Stomach (tissue), 9 donors: Measurements from ENCODE around the gene TBC1D1. TPM values are rescaled to one million over a fixed set of nuclear protein-coding genes. Genes with fewer than 3 reads are reported as not detected.

Experiments
- DNase-seq, 2 donors: peaks; one replicate each; pipeline versions ENCODE4 v3.0.0 to v3.0.0-alpha.2; 2013 to 2019
- H3K27ac ChIP-seq, 5 donors: fragments of 200-600 bp in 4 of 5; sonication (generic) in 4 of 5; one replicate each; pipeline ENCODE4 v1.5.1; 2013 to 2019; ENCODE audit warnings: mild to moderate bottlenecking in 1 of 5, moderate library complexity in 1 of 5
- H3K27me3 ChIP-seq, 3 donors: fragments of 200-600 bp; sonication (generic); one replicate each; pipeline ENCODE4 v1.5.1; 2017 to 2019; ENCODE audit warnings: mixed run types in 1 of 3
- H3K36me3 ChIP-seq, 4 donors: fragments of 200-600 bp; sonication (generic); 1 replicate in 3 of 4; 2 replicates in 1 of 4; pipeline ENCODE4 v1.5.1; 2016 to 2019
- H3K4me1 ChIP-seq, 4 donors: fragments of 200-600 bp; sonication (generic); one replicate each; pipeline ENCODE4 v1.5.1; 2016 to 2019
- H3K4me3 ChIP-seq, 4 donors: fragments of 200-600 bp; sonication (generic) in 3 of 4; one replicate each; pipeline ENCODE4 v1.5.1; 2016 to 2019; ENCODE audit warnings: mild to moderate bottlenecking in 1 of 4
- H3K9me3 ChIP-seq, 4 donors: fragments of 200-600 bp; sonication (generic); one replicate each; pipeline ENCODE4 v1.5.1; 2016 to 2019
- CTCF ChIP-seq, 7 experiments: fragments of 450-650 bp in 4 of 7; fragments of 200-600 bp in 3 of 7; sonication (generic) in 3 of 7; IDR thresholded peaks; one replicate each; pipeline ENCODE4 v1.5.1; 2016 to 2019; ENCODE audit warnings: antibody characterized with exemption in 7 of 7, control low read depth in 2 of 7, mild to moderate bottlenecking in 1 of 7
- EP300 ChIP-seq: sonication (generic); formaldehyde crosslinking; IDR thresholded peaks from one replicate; pipeline ENCODE4 v1.6.1; 2017; ENCODE audit warnings: antibody characterized with exemption
- POLR2A ChIP-seq, 4 donors: fragments of 450-650 bp; IDR thresholded peaks; one replicate each; pipeline ENCODE4 v1.6.1; 2016; ENCODE audit warnings: antibody characterized with exemption in 4 of 4, control low read depth in 2 of 4, mild to moderate bottlenecking in 1 of 4, moderate library complexity in 1 of 4
- POLR2AphosphoS5 ChIP-seq, 3 donors: sonication (generic); formaldehyde crosslinking; IDR thresholded peaks; one replicate each; pipeline ENCODE4 v1.6.1; 2016; ENCODE audit warnings: antibody characterized with exemption in 3 of 3
- WGBS, 5 donors: extraction: QIAGEN DNeasy Blood & Tissue Kit in 3 of 5; methylation state at CpG; one replicate each; pipeline versions ENCODE4 v1.1.5 to v1.1.7; 2013 to 2018; 5-methylcytosine and 5-hydroxymethylcytosine counted together
- intact Hi-C: fragments of 100-400 bp; cut with DNase I; formaldehyde crosslinking; loops from one replicate; pipeline ENCODE4 v1.15.1; 2023; ENCODE audit warnings: low total_unique reads
- polyA plus RNA-seq, 3 donors: library from polyadenylated mRNA; stranded (reverse); fragments of 200-250 nt; gene quantifications; one replicate each; pipeline ENCODE4 v1.2.3, GENCODE V29; 2013
- total RNA-seq, 5 donors: library from RNA; depleted of rRNA; stranded (reverse); fragments of >200 nt; gene quantifications; one replicate each; pipeline versions ENCODE4 v1.1.0 to v1.2.3, GENCODE V29; 2014 to 2016
- donor health status: healthy with polysubstance abuse.
- donor health status: Bipolar disorder and iron deficiency.
- donor health status: healthy.

The TBC1D1 gene
- total and polyA plus RNA-seq, 8 donors = 18.8 to 165 (median 49.5) TPM

DNA sequence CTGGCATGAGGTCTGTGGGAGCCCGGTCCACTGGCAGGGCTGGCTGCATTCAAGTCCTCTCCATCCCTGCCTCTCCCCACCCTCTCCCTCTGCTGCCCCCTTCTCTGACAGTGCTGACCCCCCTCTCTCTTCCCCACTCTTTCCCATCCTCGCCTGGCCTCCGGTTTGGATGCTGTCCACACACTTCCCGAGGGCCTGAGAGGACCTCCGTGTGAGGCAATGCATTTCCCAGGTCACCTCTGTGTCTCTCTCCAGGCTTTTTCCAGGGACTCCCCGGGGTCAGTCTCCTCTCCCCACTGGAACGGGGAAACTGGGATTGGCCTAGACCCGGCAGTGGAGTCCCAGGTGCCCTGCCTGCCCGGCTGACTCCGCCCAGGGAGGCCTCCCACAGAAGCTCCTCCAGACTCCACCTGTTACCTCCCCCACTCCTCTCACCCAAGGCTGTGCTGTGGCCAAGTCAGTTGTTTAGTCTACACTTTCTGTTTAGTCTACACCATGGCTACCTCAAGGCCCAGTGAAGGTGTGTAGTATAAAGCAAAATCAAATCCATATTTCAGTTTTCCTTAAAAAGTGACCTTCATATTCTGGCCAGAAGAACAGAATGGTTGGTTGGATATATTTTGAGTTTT is 216.1 kb downstream of the TBC1D1 start:
- no peak overlapping the region for H3K27ac ChIP-seq
- peaks cover 9 to 67% (median 48%) of the 10 kb centered on the region in 4 donors for H3K36me3 ChIP-seq
- WGBS, 5 donors = 79 to 86% (median 81%) methylated on average over 10 of the region's 10 CpGs

GRCh38 chr4:38107818-38108217 is 216.9 kb downstream of the TBC1D1 start:
- intact Hi-C loops = no loop called here
- no peaks in the 10 kb centered on the region for H3K27me3 ChIP-seq
- no peak for DNase-seq
- H3K36me3 ChIP-seq = peaks cover 9 to 60% (median 43%) of the 10 kb centered on the region in 4 donors
- H3K9me3 ChIP-seq = no peaks in the 10 kb centered on the region
- WGBS, 5 donors = 90 to 100% (median 95%) methylated on average over 2 of the region's 2 CpGs
- no peak overlapping the region for H3K27ac ChIP-seq
- peaks cover 27 to 72% (median 42%) of the 10 kb centered on the region in 4 donors for H3K4me1 ChIP-seq
- TF ChIP-seq CTCF (IDR thresholded peaks at IDR 0.05) = no peak
- TF ChIP-seq EP300 = no peak
- TF ChIP-seq POLR2A (IDR thresholded peaks at IDR 0.05) = no peak
- no peak for TF ChIP-seq POLR2AphosphoS5 (IDR thresholded peaks at IDR 0.05)
- no peak overlapping the region for H3K4me3 ChIP-seq

More for the DNA sequence above, 216.1 kb downstream of the TBC1D1 start:
- Histone ChIP-seq H3K4me1 (peaks cover 23 to 63% (median 38%) of the 10 kb centered on the region in 4 donors), H3K4me3 (no peak overlapping the region), H3K27me3 (no peaks in the 10 kb centered on the region), H3K9me3 (no peaks in the 10 kb centered on the region)
- intact Hi-C loops = no loop called here
- no peak for DNase-seq
- no peak for TF ChIP-seq POLR2A (IDR thresholded peaks at IDR 0.05)
- no peak for TF ChIP-seq CTCF (IDR thresholded peaks at IDR 0.05)
- no peak for TF ChIP-seq POLR2AphosphoS5 (IDR thresholded peaks at IDR 0.05)
- no peak for TF ChIP-seq EP300

DNA sequence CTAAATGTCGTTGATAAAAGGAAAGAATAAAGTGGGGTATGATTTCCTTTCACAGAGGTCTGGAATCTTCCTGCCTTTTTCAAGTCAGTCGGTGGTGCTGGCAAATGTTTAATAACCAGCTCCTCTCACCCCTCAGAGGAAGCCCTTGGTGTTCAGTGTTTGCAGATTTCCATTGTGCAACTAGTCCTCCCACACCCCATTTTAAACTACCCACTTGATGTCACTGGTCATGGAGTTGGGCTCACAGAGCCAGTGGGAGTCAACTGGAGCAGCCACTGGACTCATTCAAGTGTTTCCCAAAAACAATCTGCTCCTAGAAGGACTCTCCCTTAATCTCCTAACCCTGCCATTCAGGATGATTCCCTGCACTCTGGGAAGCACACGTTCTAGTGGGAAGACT is 218.5 kb downstream of the TBC1D1 start:
- no peak for TF ChIP-seq CTCF (IDR thresholded peaks at IDR 0.05)
- DNase-seq = no peak
- Histone ChIP-seq H3K27ac (peak overlapping the region in 3 of 5 donors; percentile 9 to 51 (median 19)), H3K36me3 (peaks cover 0 to 44% (median 28%) of the 10 kb centered on the region in 4 donors), H3K27me3 (no peaks in the 10 kb centered on the region), H3K4me1 (peaks cover 33 to 87% (median 52%) of the 10 kb centered on the region in 4 donors), H3K4me3 (no peak overlapping the region), H3K9me3 (no peaks in the 10 kb centered on the region)
- intact Hi-C loops = no loop called here
- 27 to 58% (median 42%) methylated on average over 3 of the region's 3 CpGs for WGBS, 5 donors

- no peaks in the 10 kb centered on the region for H3K27me3 ChIP-seq
- TF ChIP-seq POLR2AphosphoS5 (IDR thresholded peaks at IDR 0.05) = peak in 1 of 3 donors; percentile 42
- TF ChIP-seq CTCF (IDR thresholded peaks at IDR 0.05) = no peak
- intact Hi-C loops = no loop called here
- 24 to 37% (median 32%) methylated on average over 6 of the region's 6 CpGs for WGBS, 5 donors
- H3K4me1 ChIP-seq = peaks cover 35 to 92% (median 54%) of the 10 kb centered on the region in 4 donors
- peak; percentile 57 to 82 for DNase-seq
- no peak overlapping the region for H3K4me3 ChIP-seq
- H3K27ac ChIP-seq = peak overlapping the region in 3 of 5 donors; percentile 9 to 51 (median 36)
- H3K9me3 ChIP-seq = no peaks in the 10 kb centered on the region
- peaks cover 0 to 42% (median 26%) of the 10 kb centered on the region in 4 donors for H3K36me3 ChIP-seq
Measured at GRCh38 chr4:38109896-38110295, 219.0 kb downstream of the TBC1D1 start.
